GM18519 (cell line): ENCODE measurements around the gene CHPF2.

Experiments used
- ATAC-seq: cut with Tn5 transposase; IDR thresholded peaks from one replicate; pipeline ENCODE4 v1.9.1; 2021; ENCODE audit warnings: mild to moderate bottlenecking, moderate library complexity; ENCODE audit not compliant: unreplicated experiment, low FRiP score

Gene CHPF2, protein sequence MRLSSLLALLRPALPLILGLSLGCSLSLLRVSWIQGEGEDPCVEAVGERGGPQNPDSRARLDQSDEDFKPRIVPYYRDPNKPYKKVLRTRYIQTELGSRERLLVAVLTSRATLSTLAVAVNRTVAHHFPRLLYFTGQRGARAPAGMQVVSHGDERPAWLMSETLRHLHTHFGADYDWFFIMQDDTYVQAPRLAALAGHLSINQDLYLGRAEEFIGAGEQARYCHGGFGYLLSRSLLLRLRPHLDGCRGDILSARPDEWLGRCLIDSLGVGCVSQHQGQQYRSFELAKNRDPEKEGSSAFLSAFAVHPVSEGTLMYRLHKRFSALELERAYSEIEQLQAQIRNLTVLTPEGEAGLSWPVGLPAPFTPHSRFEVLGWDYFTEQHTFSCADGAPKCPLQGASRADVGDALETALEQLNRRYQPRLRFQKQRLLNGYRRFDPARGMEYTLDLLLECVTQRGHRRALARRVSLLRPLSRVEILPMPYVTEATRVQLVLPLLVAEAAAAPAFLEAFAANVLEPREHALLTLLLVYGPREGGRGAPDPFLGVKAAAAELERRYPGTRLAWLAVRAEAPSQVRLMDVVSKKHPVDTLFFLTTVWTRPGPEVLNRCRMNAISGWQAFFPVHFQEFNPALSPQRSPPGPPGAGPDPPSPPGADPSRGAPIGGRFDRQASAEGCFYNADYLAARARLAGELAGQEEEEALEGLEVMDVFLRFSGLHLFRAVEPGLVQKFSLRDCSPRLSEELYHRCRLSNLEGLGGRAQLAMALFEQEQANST

DNA sequence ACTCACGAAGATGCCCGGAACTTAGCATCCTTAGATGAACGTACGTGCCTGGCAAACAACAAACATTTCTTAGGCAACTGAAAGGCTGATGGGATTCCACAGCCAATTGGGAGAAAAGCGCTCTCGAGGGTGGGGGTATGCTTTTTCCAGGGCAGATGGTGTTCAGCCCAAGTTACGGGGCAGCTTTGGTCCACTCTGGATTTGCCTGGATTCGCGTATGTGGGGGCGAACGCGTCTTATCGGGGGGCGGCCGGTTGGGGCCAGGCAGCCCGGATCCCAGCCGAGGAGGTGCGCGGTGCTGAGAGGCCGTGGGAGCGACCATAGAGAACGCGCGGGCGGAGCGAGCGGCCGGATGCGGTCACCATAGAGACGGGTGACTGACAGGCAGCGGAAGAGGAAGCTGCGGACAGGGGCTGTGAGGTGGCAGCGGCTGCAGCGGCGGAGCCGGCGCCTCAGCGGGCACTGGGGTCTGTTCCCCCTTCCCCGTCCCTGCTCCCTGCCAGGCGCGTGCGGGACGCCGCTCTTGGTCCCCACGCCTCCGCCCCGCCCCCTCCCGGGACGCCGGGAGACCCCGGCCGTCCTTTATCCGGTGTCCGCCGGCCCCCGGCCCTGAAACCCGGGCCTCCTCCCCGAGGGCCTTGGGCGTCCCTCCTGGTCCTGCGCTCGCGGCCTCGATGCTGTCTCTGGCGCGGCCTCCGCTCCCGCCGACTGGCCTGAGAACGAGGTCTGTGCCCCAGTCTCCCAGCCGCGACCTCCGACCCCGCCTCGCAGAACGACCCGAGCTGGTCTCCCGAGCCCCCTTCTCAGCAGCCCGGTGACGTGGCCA, at the start of gene CHPF2:
CHPF2 (plus strand) TSS at position 393 of the 826 bp plus-strand sequence. CDS start 1,529 bp downstream, outside the sequence.
- peak; percentile 74 for ATAC-seq

DNA sequence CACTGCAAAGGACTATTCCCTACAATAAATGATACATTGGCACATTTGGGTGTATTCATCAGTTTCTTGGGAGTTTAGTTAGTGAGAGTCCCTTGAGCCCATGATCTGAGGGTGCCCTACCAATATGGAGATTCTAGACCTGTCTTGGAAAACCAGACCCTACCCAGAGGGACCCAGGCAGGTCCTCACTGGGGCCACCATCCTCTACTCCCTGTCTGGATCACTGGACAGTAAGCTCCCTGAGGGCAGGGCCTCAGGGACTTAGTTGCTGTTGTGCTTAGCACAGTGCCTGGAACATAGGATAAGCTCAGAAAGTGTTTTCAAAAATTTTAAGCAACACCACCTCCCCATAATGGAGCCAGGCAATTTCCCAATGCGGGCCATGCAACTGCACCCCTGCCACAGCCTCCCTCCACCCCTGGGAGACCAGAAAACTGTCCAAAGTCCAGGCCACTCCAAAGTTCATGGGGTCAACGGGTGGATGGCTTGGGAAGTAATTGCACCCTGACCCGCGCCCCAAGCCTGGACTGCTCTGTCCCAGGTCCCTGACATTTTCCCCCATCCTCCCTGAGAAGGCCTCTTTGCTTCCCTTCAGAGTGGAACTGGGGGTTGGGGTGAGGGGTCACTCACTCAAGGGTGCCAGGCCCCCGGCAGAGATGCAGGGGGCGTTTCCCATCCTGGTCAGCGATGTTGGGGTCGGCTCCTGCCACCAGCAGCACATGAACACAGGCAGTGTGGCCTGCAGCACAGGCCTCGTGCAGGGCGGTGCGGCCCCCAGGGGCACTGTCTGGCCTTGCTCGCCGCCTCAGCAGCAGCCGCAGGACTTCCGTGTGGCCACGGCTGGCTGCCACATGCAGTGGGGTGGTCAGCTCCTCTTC, 46.3 kb upstream of the CHPF2 start:
- ATAC-seq = no peak

DNA sequence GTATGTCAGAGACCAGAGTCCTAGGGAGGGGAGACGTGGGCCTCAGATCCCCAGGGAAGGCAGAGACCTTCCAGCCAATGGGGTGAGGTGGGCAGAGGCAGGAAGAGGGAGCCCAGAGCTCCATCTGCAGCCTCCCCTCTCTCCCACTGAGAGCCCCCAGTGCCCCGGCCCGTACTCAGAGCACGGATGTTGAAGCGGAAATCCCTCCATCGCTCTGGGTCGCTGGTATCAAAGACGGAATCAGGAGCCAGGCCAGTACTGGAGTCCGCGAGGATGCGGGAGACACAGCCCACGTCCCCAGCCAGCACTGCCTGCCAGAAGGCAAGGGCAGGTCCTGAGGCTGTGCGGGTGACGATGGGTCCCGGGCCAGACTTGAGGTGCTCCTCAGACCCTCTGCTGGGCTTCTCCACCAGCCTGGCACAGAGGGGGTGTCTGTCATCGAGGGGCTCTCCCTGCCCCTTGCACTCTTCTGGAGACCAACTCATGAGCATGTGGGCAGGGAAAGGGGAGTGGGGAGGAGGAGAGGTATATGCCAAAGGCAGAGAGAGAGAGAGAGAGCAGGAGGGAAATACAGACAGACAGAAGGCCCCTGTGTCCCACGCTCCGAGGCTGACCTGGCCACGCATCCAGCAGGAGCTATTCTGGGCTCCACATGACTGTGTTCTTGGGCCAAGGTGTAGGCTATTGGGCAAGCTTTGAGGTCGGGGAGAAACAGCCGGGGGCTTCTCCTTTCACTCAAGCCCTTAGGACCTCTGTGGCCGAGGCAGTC, 45.5 kb upstream of the CHPF2 start, which contains the start of gene ASB10:
ASB10 (minus strand) TSS at position 611 of the 769 bp plus-strand sequence; CDS start at position 491, 120 bp downstream.
- no peak for ATAC-seq

DNA sequence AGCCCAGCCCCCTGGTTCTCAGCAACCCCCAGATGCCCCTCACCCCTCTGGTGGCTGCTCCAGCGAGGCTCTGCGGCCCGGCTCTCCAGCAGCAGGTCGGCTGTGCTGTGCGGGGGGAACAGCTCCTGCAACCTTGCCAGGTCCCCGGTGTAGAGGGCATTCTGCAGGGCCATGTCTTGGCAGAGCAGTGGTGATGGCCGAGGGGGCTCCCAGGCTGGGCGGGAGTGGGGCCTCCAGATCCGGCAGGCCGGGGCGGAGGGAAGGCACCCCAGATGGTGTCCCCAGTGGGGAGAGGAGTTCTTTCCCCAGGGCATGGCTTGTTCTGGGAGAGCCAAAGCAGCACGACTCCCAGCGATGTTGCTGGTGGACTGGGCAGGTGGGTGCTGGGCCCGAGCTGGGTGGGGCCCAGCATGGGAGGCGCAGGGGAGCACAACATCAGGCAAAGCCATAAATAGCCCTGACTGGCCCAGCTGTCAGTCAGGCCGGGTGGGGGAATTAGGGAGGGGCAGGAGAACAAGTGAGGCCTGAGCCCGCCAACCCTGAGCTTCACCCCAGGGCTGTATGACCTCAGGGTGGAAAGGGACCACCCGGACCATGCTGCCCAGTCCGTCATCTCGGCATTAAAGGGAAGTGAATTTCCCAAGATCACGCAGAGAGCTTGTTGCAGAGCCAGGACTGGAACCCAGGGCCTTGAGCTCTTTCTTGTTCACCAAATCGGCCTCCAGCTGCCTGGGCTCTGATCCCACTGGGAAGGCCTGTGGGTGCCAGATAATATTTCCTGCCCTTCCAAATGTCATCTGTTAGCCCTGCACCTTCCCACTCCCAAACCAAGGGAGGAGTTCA, 44.7 kb upstream of the CHPF2 start:
- ATAC-seq = no peak

DNA sequence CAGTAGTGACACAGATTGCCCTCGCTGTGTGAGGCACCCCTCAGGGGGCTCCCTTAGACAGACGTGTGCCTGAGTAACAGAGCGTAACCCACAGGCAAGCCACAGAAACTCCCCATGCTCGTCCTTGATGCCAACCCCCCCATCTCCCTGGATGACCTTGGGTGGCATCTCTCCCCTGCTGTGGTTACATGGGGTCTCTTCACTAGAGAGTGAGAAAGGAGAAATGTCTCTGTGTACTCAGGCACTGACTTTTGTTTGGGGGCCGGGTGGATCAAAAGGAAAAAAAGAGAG, 44.1 kb upstream of the CHPF2 start:
- no peak for ATAC-seq

DNA sequence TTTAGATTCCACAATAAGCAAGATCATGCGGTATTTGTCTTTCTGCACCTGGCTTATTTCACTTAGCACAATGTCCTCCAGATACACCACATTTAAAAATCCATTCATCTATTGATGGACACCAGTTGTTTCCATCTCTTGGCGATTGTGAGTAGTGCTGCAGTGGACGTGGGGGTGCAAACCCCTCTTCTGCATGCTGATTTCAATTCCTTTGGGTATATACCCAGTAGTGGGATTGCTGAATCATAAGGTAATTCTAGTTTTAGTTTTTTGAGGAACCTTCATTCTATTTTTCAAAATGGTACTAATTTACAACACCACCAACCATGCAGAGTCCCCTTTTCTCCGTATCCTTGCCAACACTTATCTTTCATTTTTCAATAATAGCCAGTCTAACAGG, 43.2 kb upstream of the CHPF2 start:
- ATAC-seq = no peak

DNA sequence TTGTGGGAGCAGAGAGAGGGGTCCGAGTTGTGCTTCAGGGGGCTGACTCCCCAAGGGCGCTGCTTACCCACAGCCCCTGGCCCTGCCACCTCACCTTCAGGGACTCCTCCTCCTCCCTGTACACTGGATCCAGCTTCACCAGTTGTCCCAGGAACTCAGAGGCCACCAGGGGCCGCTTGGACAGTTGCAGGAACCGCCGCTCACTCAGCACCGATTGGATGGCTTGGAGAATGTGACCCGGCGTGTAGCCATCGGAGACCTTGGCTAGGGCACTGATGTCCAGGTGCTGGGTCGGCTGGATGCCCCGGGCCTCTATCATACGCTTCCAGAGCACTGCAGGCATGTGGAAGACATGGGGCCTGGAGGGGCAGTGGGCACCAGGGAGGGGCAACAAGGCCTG, 40.7 kb upstream of the CHPF2 start:
- ATAC-seq = no peak

DNA sequence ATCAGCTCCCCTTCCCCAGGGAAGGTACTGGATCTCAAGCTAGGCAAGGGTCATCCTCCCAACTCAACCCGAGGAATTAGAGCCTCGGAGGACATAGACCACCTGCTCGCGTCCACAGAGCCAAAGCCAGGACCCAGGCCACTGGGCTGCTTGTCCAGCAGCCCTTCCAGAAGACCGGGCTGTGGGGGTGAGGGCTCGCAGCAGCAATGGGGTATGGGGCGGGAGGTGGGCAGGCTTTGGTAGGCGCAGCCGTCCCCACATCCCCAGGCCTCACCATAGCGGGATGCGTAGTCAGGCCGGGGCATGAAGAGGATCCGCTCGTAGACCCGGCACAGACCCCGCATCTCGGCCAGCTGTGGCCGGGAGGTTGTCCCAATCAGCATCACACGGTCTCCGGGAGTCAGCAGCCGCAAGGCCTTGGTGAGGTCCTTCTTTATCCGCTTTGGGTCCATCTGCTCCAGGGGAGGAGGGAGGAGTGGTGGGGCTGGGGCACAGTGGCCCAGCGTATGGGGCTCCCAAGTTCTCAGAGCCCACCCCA, 40.2 kb upstream of the CHPF2 start:
- ATAC-seq = no peak

DNA sequence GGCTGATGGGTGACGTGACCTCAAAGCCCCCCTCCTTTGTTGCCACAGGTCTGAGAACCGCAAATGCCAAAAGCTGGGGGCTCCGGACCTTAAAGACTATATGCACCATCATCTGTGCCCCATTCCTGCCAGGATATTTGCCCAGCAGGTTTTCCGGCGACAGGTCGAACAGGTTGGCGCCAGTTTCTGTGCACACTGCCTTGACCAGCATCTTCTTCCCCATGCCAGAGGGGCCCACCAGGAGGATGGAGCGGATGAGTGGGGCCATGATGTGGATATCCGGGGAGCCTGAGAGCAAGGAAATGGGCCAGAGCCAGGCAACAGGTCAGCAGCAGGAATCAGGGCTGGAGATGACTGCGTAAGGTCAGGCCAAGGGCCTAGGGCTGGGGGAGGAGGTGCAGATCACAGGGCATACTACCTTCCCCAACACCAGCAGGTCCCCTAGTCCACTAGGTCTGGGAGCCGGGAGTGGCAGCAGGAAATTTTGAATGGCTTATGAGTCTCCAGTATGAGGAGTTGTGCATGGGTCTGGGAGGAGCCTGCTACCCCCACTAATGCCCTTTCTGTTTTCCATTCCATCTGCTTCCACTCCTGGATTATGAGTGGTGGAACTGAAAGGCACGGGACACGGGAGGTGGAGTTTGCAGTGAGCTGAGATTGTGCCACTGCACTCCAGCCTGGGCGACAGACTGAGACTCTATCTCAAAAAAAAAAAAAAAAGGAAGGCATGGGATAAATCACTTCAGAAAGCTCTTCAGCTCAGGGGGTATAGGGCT, 38.9 kb upstream of the CHPF2 start:
- ATAC-seq = no peak

DNA sequence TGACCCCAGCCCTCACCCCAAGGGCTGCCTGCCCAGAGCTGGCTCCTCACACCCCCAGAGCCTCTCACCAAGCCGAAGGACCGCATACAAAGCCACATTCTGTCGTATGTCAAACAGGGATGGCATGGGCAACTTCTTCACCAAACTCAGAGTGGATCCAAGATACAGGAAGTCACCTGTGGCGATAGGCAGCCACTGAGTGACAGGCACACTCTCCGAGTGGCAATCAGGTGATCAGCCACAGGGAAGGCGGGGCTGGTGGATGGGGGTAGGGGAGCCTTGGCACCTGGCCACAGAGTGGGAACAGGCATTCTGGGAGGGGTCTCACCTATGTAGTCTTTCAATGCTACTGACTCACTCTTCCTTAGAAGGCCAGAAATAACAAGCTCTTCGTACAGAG, 38.1 kb upstream of the CHPF2 start:
- ATAC-seq = no peak

DNA sequence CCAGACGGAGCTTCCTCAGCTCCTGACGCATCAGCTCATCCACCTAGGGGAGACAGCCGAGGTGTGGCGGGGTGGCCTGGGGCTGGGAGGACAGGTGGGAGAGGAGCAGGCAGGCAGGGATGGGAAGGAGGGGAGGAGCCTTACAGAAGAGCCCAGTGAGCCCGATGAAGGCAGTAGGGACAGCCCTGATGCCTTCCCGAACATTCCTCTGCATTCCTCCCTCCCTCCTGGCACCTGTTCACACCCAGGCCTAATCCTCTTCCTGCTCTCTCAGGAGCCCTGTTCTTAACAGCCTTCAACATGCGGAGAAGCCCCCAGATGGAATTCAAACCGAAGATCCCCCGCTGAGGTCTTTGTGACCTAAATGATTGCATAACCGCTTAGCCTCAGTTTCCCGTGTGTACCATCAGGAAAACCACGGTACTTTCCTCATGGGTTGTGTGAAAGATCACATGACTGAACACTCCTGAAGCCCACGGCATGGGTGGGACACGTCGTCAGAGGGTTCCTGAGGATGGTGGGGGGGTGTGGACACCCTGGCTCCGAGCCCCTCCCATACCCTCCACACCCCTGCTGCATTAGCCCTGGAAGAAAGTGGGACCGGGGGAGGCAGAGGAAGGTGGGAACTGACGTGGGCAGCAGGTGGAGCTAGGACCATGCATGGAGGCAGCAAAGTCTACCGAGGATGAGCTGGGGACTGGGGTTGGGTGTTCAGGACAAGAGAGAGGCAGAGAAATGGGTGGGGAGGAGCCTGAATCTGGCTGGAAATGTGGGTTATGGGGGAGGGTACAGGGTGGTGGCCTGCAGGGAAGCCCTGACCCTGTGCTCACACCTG, 36.5 kb upstream of the CHPF2 start:
- no peak for ATAC-seq

DNA sequence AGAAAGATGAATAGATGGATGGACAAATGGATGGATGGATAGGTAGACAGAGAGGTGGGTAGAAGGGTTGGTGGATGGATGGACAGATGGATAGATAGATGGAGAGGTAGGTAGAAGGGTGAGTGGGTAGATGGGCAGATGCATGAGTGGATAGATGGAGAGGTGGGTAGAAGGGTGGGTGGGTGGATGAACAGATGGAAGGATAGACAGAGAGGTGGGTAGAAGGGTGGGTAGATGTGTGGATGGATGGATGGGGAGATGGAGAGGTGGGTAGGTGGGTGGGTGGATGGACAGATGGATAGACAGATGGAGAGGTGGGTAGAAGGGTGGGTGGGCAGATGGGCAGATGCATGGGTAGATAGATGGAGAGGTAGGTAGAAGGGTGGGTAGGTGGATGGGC, 34.4 kb upstream of the CHPF2 start:
- ATAC-seq = no peak

DNA sequence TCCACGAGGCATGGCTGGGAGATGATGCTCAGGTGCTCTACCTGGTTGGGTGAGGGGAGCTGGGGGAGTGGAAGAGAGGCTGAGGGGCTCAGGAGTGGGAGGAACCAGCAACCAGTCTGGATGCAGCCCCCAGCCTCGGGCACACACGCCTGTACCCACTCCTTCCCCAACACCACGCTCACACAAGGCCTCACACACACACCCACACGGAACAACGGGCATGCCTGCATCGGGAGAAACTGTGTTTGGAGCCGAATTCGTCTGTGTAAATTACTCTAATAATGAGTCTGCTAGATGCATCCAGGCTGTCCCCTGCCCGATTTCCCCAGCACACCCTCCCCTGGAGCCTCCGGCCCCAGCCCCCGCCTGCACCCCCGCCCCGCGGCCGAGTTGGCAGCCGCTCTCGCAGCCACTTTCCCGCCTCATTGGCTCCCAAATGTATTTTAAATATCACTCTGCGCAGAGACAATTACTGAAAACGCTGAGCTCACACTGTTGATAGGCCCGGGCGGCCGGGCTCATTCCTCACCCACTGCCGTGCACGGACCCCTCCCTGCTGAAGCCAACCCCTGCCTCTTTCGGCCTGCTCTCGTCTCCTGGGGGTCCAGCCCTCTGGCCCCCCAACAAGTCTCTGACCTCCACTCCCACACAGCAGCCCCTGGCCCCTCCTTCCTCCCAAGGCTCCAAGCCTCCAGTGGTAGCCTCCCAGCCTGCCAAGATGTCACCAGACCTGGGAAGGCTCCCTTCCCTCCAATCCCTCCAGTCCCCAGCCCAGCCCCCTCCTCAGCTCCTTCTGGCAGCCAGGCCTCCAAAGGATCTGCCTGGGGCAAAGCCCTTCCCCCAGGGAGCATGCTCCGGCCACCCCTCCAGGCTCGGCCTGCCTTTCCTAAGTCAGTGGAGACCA, 33.1 kb upstream of the CHPF2 start:
- no peak for ATAC-seq

DNA sequence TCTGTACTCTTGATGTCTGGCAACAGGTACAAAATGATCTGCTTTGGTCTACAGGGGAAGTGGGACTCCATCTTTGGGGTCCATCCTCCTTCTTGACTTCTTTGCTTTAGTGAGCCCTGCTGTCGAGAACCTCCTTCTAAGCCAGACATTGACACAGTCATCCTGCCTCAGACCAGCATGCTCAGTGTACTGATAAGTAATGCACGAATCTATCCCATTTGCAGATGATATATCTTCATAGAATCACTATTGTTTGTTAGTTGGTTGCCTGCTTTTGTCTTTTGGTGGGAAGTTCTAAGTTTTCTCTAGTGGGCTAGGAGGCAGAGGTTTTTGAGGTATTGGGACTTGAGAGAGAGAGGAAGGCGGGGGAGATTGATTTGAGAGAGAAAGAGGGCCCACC, 30.9 kb upstream of the CHPF2 start:
- ATAC-seq = no peak

DNA sequence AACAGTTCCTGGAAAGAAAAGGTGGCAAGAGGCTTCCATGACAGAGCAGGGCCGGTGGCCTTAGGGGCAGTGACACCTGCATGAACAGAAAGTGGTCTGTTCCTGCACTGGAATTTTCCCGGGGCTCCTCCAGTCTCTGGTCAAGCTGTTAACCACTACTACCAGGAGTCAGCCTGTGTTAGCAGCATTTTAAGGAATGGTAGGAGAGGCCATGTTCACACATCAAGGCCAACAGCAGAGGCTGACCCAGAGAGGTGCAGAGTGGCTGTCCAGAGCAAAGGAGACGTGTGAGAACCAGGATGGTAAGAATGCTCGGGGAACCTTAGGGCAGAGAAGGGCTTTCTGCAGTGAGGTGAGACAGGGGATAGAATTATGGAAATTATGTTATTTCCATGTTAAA, 30.5 kb upstream of the CHPF2 start:
- no peak for ATAC-seq

DNA sequence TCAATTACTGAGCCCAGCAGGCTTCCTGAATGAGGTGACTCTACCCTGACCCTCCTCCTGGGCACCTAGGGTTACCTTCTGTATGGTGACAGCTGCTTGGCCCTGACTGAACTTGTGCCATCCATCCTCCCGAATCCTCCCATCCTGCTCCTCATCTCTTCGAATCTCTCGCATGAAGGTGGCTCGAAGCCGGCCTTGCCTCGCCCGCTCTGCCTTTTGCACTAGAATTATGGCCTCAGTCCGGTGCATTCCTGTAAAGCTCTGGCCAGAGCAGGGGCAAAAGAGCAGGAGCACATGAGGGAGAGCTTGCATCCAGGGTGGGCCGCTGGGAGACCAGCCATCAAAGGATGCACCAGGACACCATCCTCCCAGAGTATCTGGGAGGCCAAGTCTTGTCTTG, 29.4 kb upstream of the CHPF2 start:
- ATAC-seq = no peak
